Activated CD4-positive, alpha-beta T cell treated with anti-CD3 and anti-CD28 coated beads, Interleukin-10, Interleukin-2, amounts not matched to agents 100 ng/mL and 50 ng/mL, durations not matched to agents 16 hours and 8 hours (primary cell): ENCODE results near the gene TINAGL1.

Experiments used
- DNase-seq: peaks from one replicate; pipeline ENCODE4 v3.0.0-alpha.2; 2020

TINAGL1 gene, protein sequence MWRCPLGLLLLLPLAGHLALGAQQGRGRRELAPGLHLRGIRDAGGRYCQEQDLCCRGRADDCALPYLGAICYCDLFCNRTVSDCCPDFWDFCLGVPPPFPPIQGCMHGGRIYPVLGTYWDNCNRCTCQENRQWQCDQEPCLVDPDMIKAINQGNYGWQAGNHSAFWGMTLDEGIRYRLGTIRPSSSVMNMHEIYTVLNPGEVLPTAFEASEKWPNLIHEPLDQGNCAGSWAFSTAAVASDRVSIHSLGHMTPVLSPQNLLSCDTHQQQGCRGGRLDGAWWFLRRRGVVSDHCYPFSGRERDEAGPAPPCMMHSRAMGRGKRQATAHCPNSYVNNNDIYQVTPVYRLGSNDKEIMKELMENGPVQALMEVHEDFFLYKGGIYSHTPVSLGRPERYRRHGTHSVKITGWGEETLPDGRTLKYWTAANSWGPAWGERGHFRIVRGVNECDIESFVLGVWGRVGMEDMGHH

DNA sequence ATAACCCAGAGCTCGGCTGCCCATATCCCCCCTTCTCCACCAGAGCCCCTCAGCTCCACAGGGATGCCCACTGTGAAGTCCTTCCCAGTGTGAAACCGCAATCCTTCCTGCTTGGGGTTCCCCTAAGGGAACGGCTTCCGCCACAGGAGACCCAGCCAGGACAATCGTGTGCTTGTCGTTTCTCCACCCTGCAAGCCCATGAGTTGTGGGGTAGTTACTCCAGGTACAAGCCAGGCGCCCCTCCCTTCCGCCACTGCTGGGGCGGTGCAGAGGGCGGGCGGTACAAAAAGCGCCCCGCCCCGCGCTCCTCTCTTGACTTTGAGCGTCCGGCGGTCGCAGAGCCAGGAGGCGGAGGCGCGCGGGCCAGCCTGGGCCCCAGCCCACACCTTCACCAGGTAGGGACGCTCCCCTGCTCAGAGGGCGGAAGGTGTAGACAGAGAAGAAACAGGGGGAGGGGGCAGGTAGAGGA is at the start of gene TINAGL1:
Gene TINAGL1 (plus strand): TSS at position 315 of the 469 bp plus-strand sequence. CDS start 634 bp downstream, outside the sequence.
- no peak for DNase-seq

DNA sequence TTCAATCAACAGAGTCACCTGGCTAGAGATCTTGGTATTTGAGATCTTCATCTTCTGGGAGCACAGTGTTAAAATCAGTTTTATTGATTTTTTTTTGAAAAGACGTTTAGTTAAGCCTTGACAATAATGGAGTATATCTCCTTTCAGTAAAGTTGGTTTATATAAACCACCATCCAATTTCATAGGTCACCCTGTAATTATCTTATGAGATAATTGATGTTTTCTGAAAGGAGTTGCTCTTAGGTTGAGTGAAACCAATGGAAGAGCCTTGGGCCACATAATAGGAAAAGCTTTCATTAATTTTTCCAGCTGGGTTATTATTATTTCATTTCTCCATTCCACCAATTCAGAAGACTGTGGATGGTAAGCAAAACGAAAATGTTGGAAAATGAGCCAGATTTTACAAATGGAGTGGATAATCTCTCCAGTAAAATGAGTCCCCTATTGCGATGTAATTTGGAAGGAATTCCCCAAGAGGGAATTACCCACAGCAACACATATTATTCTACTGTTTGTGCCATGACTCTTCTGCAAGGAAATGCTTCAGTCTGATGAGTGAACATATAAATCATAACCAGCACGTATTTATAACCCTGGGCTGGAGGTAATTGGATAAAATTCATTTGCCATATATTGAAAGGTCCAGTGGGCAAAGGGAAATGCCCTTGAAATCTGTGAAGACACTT is 46.2 kb upstream of the TINAGL1 start:
- DNase-seq: no peak

DNA sequence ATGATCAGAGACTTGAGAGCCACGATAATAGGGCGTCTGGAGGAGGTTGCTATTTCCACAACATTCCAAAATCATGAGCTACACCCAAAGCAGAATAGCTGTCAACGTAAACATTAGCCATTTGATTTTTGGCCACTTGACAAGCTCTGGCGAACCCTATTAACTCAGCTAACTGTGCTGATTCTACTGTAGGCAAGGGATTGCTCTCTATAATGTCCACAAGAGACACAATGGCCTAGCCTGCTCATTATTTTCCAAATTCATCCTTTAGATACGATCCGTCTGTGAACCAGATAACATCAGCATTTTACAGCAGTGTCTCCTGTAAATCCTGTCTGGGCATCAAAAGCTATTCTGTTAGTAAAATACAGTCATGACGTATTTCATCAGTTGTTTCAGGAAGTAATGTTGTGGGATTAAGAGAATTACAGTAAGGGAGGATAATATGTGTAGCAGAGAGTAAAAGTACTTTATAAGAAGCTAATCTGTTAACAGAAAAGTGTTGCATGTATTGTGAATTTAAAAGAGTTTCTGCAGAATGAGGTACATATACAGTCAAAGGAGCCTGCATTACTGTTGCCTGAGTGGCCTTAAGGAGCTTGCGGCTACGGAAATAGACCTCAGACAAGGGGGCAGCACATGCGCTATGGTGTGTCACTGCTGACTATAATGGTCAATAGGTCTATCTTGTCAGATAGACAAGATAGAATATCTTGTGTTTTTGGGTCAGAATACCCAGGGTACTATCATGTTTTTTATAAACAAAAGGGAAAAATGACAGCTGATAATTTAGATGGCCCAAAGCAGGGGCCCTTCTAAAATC is 44.9 kb upstream of the TINAGL1 start:
- DNase-seq: no peak

DNA sequence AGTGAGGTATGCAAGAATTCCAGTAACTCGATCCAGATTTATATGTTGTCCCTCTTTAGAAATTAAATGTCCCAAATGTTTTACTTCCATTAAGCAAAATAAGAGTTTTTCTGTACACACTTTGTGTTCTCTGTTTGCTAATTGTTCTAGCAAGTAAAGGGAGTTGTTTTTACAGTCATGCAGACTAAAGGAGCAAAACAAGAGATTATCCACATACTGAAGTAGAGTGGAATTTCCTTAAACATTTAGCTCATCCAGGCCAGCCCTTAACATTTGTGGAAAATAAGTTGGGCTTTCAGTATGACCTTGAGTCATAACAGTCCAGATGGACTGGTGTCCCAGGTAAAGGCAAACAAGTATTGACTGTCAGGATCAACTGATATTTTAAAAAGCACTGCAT is 44.1 kb upstream of the TINAGL1 start:
- DNase-seq: no peak

DNA sequence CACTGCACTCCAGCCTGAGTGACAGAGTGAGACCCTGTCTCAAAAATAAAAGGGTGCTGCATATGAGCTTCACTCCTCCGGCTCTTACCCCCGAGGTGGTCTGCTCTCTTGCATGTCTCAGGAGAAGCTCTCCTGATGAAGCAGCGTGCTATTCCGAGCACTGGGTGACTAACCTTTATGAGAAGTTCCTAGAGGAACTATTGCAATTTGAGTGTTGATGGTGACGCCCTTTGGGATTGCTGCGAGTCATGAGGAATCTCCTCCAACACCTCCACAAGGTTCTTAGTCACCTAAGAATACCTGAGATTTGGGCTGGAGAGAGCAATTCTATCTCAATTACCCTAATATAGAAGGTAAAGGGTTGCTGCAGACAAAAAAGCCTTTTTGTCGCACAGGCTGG is 40.8 kb upstream of the TINAGL1 start:
- no peak for DNase-seq

DNA sequence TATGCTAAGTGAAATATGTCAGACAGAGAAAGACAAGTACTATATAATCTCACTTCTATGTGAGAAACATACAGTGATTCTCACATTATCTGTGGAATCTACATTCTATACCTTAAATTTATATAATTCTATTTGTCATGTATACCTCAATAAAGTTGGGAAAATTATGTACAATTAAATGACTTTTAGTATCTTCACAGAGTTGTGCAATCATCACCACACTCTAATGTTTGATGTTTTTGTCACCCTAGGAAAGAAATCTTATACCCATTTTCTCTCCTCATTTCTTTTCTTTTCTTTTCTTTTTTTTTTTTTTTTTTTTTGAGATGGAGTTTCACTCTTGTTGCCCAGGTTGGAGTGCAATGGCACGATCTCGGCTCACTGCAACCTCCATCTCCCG is 37.0 kb upstream of the TINAGL1 start:
- DNase-seq: no peak

DNA sequence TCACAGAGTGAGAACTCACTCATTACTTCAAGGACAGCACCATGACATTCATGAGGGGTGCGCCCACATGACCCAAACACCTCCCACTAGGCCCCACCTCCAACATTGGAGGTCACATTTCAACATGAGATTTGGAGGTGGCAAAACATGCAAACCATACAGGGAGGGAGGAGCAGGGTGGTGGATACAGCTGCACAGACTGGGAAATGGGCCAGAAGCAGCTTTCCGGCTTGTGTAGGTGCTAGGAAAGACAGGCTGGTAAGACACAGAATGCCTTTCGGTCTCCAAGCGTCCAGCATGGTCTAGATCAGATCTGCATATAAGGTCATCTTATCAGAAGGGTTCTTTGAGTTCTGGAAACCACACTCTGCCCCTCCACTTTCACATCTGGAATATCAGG is 35.1 kb upstream of the TINAGL1 start:
- no peak for DNase-seq

DNA sequence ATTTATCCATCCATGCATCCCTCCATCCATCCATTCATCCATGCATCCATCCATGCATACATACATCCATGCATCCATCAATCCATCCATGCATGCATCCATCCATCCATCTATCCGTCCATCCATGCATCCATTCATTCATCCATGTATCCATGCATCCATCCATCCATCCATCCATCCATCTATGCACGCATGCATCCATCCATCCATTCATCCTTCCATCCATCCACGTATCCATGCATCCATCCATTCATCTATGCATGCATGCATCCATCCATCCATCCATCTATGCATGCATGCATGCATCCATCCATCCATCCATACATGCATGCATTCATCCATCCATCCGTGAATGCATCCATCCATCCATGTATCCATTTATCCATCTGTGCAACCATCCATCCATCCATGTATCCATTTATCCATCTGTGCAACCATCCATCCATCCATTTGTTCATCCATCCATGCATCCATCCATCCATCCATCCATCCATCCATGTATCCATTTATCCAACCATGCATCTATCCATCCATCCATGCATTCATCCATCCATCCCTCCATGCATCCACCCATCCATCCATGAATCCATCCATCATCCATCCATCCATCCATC is 30.3 kb upstream of the TINAGL1 start:
- DNase-seq: no peak

DNA sequence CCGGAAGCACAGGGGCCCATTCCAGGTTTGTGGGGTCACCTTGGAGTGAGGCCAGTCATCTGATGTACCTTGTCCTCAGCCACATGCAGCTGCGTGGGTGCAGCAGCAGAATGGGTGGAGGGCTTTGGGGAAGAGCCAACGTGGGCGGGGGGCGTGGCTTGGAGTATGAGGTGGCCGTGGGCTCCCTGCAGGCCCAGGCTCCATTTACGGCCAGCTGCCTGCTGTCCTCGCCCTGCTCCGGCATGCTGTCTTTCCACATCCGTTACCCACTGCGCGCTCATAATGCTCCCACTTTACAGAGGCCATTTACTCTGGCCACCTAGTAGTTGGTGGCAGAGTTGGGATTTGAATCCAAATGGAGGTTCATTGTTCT is 27.8 kb upstream of the TINAGL1 start:
- no peak for DNase-seq

DNA sequence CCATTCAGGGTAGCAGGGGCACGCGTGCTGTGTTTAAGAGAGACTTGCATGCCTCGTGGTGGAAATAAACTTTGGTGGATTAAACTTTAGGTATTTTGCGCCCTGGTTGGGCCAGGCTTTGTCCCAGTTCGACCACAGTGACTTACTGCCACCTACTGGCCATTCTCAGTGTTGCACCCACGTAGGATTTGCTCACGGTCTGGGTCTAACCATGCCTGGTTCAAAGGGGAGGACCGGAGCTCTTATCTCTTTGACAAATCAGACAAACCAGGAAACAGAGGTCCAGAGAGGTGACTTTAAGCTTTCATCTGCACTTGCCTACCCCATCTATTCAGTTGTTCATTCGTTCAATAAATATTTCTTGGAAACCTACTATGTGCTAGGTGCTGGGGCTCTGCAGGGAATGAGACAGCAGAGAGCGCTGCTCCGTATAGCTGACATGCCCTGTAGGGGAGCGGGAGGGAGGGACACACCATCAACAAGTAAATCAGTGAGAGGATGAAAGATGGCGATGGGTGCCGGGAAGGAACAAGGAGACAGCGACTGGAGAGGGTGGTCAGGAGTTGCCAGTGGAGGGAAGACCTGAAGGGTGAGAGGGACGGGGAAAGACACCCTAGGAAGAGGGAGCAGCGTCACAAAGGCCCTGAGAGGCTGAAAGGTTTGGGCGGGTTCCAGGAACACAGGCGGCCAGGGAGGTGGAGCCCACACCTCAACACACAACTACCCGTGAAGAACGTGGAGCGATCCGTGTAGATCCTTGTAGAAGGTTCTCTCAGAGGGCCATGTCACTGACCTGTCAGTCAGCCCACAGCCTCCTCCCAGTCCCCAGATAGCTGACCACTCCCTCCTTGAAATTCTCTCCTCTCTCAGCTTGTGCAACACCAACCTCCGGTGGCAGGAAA is 27.2 kb upstream of the TINAGL1 start:
- peak; percentile 89 for DNase-seq

DNA sequence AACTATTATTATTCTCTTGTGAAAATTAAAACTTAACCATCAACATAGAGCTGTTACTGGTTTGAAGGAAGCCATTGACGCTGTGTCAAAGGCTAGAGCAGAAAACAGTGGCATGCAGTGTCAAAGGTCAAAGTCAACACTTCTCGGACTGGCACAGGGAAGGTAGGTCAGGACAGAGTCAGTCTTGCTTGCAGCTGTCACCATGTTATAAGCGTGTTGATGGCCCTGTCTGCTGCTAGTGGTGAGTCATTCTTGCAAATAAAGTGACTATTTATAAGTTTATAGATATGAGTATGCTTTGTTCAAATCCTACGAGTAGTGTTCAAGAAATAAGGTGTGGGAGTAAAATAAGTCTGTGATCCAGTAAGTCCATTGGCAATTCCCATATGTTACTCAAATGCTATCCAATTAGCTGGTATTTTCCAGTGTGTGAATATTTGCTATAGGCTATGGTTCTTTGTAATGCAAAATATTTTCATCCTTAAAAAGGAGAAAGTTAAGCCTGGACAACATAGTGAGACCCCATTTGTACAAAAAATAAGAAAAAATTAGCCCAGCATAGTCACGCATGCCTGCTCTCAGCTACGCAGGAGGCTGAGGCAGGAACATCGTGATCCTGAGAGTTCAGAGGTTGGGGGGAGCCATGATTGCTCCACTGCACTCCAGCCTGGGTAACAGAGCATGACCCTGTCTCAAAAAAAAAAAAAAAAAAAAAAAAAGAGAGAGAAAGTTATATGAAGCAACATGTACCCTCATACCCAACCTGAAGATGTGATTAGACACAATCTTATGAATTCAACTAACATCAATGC is 26.3 kb upstream of the TINAGL1 start:
- DNase-seq: peak; percentile 13

DNA sequence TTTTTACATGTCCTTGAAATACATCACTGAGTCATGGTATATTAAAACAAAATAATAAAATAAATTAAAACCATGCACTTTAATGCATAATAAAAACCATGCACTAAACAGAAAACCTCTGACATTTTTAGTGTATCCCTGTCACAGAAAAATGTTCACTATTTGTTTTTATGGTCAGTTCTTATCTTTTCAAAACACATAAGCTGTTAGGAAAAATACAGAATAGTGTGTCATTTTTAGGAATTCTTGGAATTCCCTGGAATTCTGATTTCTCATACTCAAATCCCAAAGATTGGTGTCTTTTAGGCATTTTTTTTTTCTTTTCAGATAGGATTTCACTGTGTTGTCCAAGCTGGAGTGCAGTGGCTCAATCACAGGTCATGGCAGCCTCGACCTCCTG is 25.1 kb upstream of the TINAGL1 start:
- DNase-seq: no peak

DNA sequence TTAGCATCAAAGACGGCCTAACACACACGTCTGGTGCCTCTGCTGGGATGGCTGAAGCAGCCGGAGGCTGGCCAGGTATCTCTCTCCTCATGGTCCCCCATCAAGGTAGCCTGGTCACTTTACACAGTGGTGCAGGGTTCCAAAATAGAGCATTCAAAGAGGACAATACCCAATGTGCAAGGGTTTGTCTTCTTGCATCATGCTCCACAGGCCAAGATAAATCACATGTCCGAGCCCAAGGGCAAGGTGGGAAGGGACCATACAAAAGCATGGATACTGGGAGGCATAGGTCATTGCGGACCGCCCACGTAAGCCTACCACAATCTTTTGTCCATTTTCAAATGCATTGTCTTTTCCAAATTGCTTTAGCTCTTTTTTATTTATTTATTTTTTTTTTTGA is 23.8 kb upstream of the TINAGL1 start:
- no peak for DNase-seq

DNA sequence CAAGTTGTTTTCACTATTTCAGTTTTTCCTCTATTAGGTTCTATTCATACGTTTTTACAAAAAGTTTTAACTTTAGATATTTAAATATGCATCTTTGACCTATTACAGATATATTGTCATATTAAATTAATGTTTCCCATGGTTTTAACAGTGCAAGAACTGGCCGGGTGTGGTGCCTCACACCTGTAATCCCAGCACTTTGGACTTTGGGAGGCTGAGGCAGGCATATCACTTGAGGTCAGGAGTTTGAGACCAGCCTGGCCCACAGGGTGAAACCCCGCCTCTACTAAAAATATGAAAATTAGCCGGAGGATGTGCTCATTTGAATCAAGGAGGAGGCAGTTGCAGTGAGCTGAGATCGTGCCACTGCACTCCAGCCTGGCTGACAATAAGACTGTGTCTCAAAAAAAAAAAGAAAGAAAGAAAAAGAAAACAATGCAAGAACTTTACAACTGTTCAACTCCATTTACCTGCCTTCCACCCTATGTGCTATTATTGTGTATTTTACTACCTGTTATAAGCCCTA is 19.8 kb upstream of the TINAGL1 start:
- no peak for DNase-seq

DNA sequence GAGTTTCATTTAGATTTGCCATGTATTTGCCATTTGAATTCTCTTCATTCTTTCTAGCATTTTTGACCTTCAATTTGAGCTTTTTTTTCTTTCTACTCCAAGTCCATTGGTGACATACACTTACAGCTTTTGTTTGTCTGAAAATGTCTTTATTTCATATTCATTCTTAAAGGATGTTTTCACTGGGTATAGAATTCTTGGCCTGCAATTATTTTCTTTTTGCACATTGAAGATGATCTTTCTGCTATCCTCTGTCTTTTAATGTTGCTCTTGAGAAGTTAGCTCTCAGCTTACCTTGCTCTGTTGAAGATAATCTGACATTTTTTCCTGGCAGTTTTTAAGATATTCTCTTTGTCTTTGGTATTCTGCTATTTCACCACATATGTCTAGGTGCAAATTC is 16.6 kb upstream of the TINAGL1 start:
- DNase-seq: no peak

DNA sequence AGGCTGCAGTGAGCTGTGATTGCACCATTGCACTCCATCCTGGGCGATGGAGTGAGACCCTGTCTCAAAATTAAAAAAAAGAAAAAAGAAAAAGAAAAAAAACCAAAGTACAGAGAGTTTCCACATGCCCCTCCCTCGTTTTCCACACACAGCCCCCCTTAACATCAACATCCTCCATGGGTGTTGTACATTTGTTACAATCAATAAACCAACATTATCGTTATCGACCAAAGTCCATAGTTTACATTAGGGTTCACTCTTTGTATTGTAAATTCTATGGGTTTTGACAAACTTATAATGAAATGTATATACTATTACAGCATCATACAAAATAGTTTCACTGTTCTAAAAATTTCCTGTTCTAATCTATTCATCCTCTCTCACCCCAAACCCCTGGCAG is 15.9 kb upstream of the TINAGL1 start:
- DNase-seq: no peak

DNA sequence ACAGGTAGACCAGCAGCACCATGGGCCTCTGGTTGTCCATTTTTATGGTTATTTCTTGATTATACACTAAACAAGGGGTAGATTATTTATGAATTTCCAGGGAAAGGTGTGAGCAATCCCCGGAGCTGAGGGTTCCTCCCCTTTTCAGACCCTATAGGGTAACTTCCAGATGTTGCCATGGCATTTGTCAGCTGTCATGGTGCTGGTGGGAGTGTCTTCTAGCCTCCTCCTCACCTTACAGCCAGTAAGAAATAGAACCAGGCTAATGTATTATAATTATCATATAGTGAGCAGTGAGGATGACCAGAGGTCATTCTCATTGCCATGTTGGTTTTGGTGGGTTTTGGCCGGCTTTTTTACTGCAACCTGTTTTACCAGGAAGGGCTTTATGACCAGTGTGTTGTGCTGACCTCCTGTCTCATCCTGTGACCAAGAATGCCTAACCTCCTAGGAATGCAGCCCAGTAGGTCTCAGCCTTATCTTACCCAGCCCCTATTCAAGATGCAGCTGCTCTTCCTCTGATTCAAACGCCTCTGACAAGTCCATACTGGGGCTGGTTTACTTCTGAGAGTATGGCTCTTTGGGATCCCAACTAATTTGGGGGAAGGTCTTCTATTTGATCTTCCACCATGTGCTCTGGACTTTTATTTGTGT is 13.5 kb upstream of the TINAGL1 start:
- DNase-seq: no peak

DNA sequence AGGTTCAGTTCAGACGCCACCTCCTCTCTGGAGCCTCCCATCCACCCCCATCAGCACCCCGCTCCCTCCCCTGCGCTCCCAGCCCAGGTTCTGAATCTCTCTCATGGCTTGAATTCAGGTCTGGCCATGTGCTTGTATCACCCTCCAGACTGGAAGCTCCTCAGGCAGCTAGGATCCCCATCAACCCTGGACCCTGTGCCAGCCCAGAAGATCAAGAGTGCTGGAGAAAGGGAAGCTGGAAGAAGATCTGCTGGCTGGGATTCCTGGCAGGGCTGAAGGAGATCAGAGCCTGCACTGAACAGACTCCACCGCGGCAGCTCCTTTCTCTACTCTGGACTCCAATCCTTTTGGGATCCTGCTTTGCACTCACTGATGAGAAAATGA is 11.7 kb upstream of the TINAGL1 start:
- DNase-seq: no peak

DNA sequence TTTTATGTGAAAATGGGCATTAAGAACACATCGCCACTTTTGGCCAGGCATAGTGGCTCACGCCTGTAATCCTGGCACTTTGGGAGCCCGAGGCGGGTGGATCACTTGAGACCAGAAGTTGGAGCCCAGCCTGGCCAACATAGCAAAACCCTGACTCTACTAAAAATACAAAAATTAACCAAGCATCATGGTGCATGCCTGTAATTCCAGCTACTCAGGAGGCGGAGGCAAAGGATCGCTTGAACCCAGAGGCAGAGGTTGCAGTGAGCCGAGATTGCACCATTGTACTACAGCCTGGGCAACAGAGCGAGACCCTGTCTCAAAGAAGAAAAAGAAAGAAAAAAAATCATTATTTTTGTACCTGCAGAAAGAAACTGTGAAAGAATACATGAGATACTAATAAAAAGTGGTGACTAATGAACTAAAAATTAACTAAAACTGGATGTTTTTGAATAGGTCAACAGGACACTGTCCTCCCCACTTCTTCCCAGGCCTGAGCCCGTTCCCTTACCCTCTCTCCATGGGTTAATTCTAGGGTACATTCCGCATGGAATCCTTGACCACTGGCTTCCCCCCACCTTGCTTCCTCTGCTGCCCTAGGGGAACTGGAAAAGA is 8.3 kb upstream of the TINAGL1 start:
- DNase-seq: no peak
